K562 (cell line): Measurements from ENCODE around the gene URM1. TPM values are rescaled to one million over a fixed set of nuclear protein-coding genes. Genes with fewer than 3 reads are reported as not detected.

Experiments used
- CTBP1 ChIP-seq: fragments of 450-650 bp; IDR thresholded peaks from 2 replicates; pipeline ENCODE4 v1.6.1; 2016; ENCODE audit warnings: borderline replicate concordance
- FOXA3 ChIP-seq, 2 experiments: fragments of 450-650 bp in 1 of 2; sonication (generic) in 1 of 2; formaldehyde crosslinking; IDR thresholded peaks in 1 of 2; conservative IDR thresholded peaks in 1 of 2; 2 replicates each; pipeline versions ENCODE4 v1.4.0 to v1.8.0; 2020 to 2022; ENCODE audit warnings: mild to moderate bottlenecking in 2 of 2, missing genetic modification reagents in 1 of 2
- IRF2 ChIP-seq: sonication (generic); formaldehyde crosslinking; IDR thresholded peaks from 2 replicates; pipeline ENCODE4 v1.8.1; 2022; ENCODE audit warnings: mild to moderate bottlenecking, missing genetic modification reagents
- JUNB ChIP-seq: fragments of 450-650 bp; formaldehyde crosslinking; conservative IDR thresholded peaks from 2 replicates; pipeline ENCODE4 v1.4.0; 2020; ENCODE audit warnings: mild to moderate bottlenecking
- KDM4B ChIP-seq, 2 experiments: fragments of 450-650 bp in 1 of 2; sonication (generic) in 1 of 2; IDR thresholded peaks; 2 replicates each; pipeline ENCODE4 v1.6.1; 2016 to 2017; ENCODE audit warnings: borderline replicate concordance in 2 of 2, antibody characterized with exemption in 1 of 2, low read depth in 1 of 2, mild to moderate bottlenecking in 1 of 2
- KLF10 ChIP-seq: fragments of 250-450 bp; sonication (Bioruptor Pico); IDR thresholded peaks from 2 replicates; pipeline ENCODE4 v1.6.1; 2021; ENCODE audit warnings: matching md5 sums
- MAZ ChIP-seq, 2 experiments: fragments of 450-650 bp in 1 of 2; sonication (generic) in 1 of 2; formaldehyde crosslinking; IDR thresholded peaks in 1 of 2; conservative IDR thresholded peaks in 1 of 2; 2 replicates each; pipeline versions ENCODE4 v1.4.0 to v1.5.0; 2020; ENCODE audit warnings: mild to moderate bottlenecking in 1 of 2, missing genetic modification reagents in 1 of 2
- MCM2 ChIP-seq: fragments of 450-650 bp; IDR thresholded peaks from 2 replicates; pipeline ENCODE4 v1.6.1; 2017; ENCODE audit warnings: low read depth, mild to moderate bottlenecking
- MYC ChIP-seq, 2 experiments: fragments of 250-450 bp in 1 of 2; sonication (Bioruptor Pico) in 1 of 2; IDR thresholded peaks; 2 replicates each; pipeline versions ENCODE4 v1.5.1 to v1.6.1; 2012 to 2021; ENCODE audit warnings: low read depth in 2 of 2, borderline replicate concordance in 1 of 2, improper control_type of control experiment in 1 of 2, low read length in 1 of 2, mild to moderate bottlenecking in 1 of 2, moderate library complexity in 1 of 2
- TAF15 ChIP-seq: fragments of 200-400 bp; formaldehyde crosslinking; IDR thresholded peaks from 2 replicates; pipeline ENCODE4 v1.6.1; 2017; ENCODE audit warnings: mild to moderate bottlenecking, low read depth, low read length, moderate library complexity
- TRIM24 ChIP-seq, 2 experiments: fragments of 450-650 bp; IDR thresholded peaks; 2 replicates each; pipeline ENCODE4 v1.6.1; 2016
- VEZF1 ChIP-seq: fragments of 200-800 bp; sonication (Bioruptor generic); IDR thresholded peaks from 2 replicates; pipeline ENCODE4 v1.6.1; 2017; ENCODE audit warnings: missing genetic modification characterization, missing compliant biosample characterization
- XRCC4 ChIP-seq: IDR thresholded peaks from one replicate; pipeline ENCODE4 v1.6.1; 2011; ENCODE audit not compliant: insufficient read depth, insufficient read length; ENCODE audit errors: extremely low read depth
- ZHX1 ChIP-seq: fragments of 150-350 bp; conservative IDR thresholded peaks from 2 replicates; pipeline ENCODE4 v1.6.1; 2014; ENCODE audit warnings: low read length
- ZNF23 ChIP-seq: fragments of 250-450 bp; sonication (Bioruptor Pico); IDR thresholded peaks from 2 replicates; pipeline ENCODE4 v1.4.0; 2020; ENCODE audit warnings: mild to moderate bottlenecking
- ZNF3 ChIP-seq: fragments of 250-450 bp; sonication (Bioruptor Pico); IDR thresholded peaks from 2 replicates; pipeline ENCODE4 v1.5.0; 2021; ENCODE audit warnings: mild to moderate bottlenecking, moderate library complexity
- ZNF695 ChIP-seq: fragments of 450-650 bp; formaldehyde crosslinking; IDR thresholded peaks from 2 replicates; pipeline ENCODE4 v1.4.0; 2020; ENCODE audit warnings: mild to moderate bottlenecking, moderate library complexity
- polyA plus RNA-seq, 8 experiments: library from polyadenylated mRNA; depleted of rRNA in 4 of 8; stranded (reverse) in 5 of 8; unstranded in 3 of 8; fragments of >200 nt; fragmentation: Nextera tagmentation in 2 of 8; fragmentation: Illumina TruSeq in 1 of 8; extraction: Ambion mirVana in 2 of 8; extraction: Trizol in 1 of 8; gene quantifications; 2 replicates each; pipeline versions ENCODE4 v1.2.1 to v1.2.3, GENCODE V29; 2011 to 2014; ENCODE audit warnings: inconsistent platforms in 1 of 8, missing spikeins in 1 of 8
- total RNA-seq, 7 experiments: library from RNA; depleted of rRNA in 6 of 7; stranded (reverse); fragments of >200 nt in 6 of 7; fragmentation: Illumina TruSeq in 2 of 7; extraction: Trizol in 2 of 7; gene quantifications; 2 replicates each; pipeline versions ENCODE4 v1.2.1 to v1.2.3, GENCODE V29; 2011 to 2021; ENCODE audit warnings: low replicate concordance in 1 of 7
- TF ChIP-seq, protein P1 (sequence below): fragments of 250-450 bp; sonication (Bioruptor Pico); IDR thresholded peaks from 2 replicates; pipeline ENCODE4 v1.4.0; 2020

Gene URM1
- total and polyA plus RNA-seq, 9 of the 15 experiments (the other 6 are each of a cell fraction or from before 2014, with no cell fraction given): 10.1 to 88.9 (median 53.3) TPM

DNA sequence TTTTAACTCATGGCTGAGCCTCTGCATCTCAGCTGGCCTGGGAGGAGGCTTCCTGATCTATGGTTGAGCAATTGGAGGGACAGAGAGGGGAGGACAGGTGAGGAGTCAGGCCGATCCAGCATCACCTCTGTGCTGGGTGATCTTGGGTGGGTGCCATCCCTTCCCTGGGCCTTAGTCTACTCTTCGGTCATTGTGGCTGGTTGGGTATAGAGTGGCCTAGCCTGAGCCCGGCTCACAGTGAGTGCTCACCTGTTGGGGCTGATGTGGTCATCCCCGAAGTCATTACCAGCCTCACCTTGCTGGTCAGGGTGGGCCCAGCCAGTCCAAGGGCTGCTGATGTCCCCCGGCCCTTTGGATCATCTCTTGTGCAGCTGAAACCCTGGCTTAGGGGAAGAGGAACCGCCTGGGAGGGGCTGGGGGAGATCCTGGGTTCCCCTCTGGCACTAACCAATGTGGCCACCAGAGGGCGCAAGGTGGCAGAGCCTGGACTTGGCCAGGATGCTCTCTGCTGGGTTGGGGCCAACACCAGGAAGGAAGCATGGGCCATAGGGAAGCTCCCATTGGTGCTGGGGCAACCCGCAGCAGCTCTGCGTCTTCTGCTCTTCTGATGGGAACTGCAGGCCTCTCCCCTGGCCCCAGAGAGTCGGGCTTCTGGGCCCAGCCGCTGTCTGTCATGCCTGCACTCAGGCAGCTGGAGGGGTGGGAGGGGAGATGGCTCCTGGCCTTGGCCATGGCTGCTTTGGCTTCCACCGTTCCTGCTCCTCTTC lies 67.4 kb downstream of the URM1 start (continued):
- TF ChIP-seq VEZF1 (CRISPR knock-in tag) (peak; percentile 69), KDM4B (IDR thresholded peaks at IDR 0.05; ENCODE audit: borderline replicate concordance in 2 of 2, low read depth in 1 of 2) (no peak), ZHX1 (no peak), ZNF695 (CRISPR knock-in tag) (no peak), MAZ (CRISPR knock-in tag; conservative IDR thresholded peaks at IDR 0.05 in 1 of 2, IDR thresholded peaks at IDR 0.05 in 1 of 2) (peak; percentile 43 to 89; a peak in 2 of 4 replicates), MYC (IDR thresholded peaks at IDR 0.05; ENCODE audit: low read depth, low read length) (no peak), MYC (CRISPR knock-in tag; IDR thresholded peaks at IDR 0.05; ENCODE audit: borderline replicate concordance, low read depth) (no peak), ZNF3 (no peak), MCM2 (no peak), FOXA3 (CRISPR knock-in tag; conservative IDR thresholded peaks at IDR 0.05 in 1 of 2, IDR thresholded peaks at IDR 0.05 in 1 of 2) (no peak), XRCC4 (no peak), TAF15 (no peak), TRIM24 (IDR thresholded peaks at IDR 0.05) (no peak), JUNB (CRISPR knock-in tag) (no peak), IRF2 (CRISPR knock-in tag) (no peak), CTBP1 (peak; percentile 82; the same call in 1 of the 2 replicates), KLF10 (CRISPR knock-in tag) (no peak), ZNF23 (no peak)
- TF ChIP-seq, protein P1, sequence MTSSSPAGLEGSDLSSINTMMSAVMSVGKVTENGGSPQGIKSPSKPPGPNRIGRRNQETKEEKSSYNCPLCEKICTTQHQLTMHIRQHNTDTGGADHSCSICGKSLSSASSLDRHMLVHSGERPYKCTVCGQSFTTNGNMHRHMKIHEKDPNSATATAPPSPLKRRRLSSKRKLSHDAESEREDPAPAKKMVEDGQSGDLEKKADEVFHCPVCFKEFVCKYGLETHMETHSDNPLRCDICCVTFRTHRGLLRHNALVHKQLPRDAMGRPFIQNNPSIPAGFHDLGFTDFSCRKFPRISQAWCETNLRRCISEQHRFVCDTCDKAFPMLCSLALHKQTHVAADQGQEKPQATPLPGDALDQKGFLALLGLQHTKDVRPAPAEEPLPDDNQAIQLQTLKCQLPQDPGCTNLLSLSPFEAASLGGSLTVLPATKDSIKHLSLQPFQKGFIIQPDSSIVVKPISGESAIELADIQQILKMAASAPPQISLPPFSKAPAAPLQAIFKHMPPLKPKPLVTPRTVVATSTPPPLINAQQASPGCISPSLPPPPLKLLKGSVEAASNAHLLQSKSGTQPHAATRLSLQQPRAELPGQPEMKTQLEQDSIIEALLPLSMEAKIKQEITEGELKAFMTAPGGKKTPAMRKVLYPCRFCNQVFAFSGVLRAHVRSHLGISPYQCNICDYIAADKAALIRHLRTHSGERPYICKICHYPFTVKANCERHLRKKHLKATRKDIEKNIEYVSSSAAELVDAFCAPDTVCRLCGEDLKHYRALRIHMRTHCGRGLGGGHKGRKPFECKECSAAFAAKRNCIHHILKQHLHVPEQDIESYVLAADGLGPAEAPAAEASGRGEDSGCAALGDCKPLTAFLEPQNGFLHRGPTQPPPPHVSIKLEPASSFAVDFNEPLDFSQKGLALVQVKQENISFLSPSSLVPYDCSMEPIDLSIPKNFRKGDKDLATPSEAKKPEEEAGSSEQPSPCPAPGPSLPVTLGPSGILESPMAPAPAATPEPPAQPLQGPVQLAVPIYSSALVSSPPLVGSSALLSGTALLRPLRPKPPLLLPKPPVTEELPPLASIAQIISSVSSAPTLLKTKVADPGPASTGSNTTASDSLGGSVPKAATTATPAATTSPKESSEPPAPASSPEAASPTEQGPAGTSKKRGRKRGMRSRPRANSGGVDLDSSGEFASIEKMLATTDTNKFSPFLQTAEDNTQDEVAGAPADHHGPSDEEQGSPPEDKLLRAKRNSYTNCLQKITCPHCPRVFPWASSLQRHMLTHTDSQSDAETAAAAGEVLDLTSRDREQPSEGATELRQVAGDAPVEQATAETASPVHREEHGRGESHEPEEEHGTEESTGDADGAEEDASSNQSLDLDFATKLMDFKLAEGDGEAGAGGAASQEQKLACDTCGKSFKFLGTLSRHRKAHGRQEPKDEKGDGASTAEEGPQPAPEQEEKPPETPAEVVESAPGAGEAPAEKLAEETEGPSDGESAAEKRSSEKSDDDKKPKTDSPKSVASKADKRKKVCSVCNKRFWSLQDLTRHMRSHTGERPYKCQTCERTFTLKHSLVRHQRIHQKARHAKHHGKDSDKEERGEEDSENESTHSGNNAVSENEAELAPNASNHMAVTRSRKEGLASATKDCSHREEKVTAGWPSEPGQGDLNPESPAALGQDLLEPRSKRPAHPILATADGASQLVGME (CRISPR knock-in tag): no peak
